Lung (tissue), 12 donors: ENCODE measurements around the gene UBN1. TPM values are rescaled to one million over a fixed set of nuclear protein-coding genes. Genes with fewer than 3 reads are reported as not detected.

Source experiments
- ATAC-seq: fragments of 200-7000 bp; cut with Tn5 transposase; one replicate; pipeline ENCODE4 v1.9.1; 2020; ENCODE audit warnings: moderate number of reproducible peaks; ENCODE audit not compliant: insufficient read depth, low FRiP score
- DNase-seq, 3 donors: peaks; one replicate each; pipeline ENCODE4 v3.0.0-alpha.2; 2013 to 2017
- H3K27ac ChIP-seq, 2 donors: one replicate each; pipeline ENCODE4 v1.5.1; 2013; ENCODE audit warnings: mild to moderate bottlenecking in 2 of 2, moderate library complexity in 2 of 2, control low read depth in 1 of 2, inconsistent platforms in 1 of 2, low read depth in 1 of 2, low read length in 1 of 2
- H3K27me3 ChIP-seq, 3 donors: one replicate each; pipeline ENCODE4 v1.5.1; 2013; ENCODE audit warnings: low read length in 2 of 3; ENCODE audit not compliant: control insufficient read depth in 3 of 3, insufficient read depth in 3 of 3
- H3K36me3 ChIP-seq, 4 donors: one replicate each; pipeline ENCODE4 v1.5.1; 2013; ENCODE audit warnings: low read length in 4 of 4, mild to moderate bottlenecking in 1 of 4, moderate library complexity in 1 of 4; ENCODE audit not compliant: control insufficient read depth in 4 of 4, insufficient read depth in 4 of 4
- H3K4me1 ChIP-seq, 5 donors: one replicate each; pipeline ENCODE4 v1.5.1; 2013; ENCODE audit warnings: low read length in 5 of 5, mild to moderate bottlenecking in 2 of 5, moderate library complexity in 1 of 5; ENCODE audit not compliant: control insufficient read depth in 5 of 5, insufficient read depth in 5 of 5
- H3K4me3 ChIP-seq: one replicate; pipeline ENCODE4 v1.5.1; 2013; ENCODE audit warnings: mild to moderate bottlenecking, control low read depth, moderate library complexity
- H3K9ac ChIP-seq, 2 donors: one replicate each; pipeline ENCODE4 v1.5.1; 2013; ENCODE audit warnings: low read length in 2 of 2, control low read depth in 1 of 2; ENCODE audit not compliant: insufficient read depth in 1 of 2
- H3K9me3 ChIP-seq, 4 donors: one replicate each; pipeline ENCODE4 v1.5.1; 2013; ENCODE audit warnings: low read length in 3 of 4, mild to moderate bottlenecking in 1 of 4, moderate library complexity in 1 of 4; ENCODE audit not compliant: control insufficient read depth in 4 of 4, insufficient read depth in 3 of 4
- CTCF ChIP-seq: IDR thresholded peaks from 2 replicates; pipeline ENCODE4 v1.5.1; 2012; ENCODE audit warnings: mild to moderate bottlenecking; ENCODE audit errors: control extremely low read depth, extremely low read depth
- WGBS, 2 donors: extraction: QIAGEN DNeasy Blood & Tissue Kit; methylation state at CpG; one replicate each; pipeline ENCODE4 v1.1.7; 2013; 5-methylcytosine and 5-hydroxymethylcytosine counted together
- polyA plus RNA-seq, 2 donors: library from polyadenylated mRNA; stranded (reverse); fragments of 200-250 nt; gene quantifications; one replicate each; pipeline ENCODE4 v1.2.1, GENCODE V29; 2013
- total RNA-seq, 2 donors: library from RNA; depleted of rRNA in 1 of 2; stranded (reverse); fragments of >200 nt in 1 of 2; gene quantifications; one replicate each; pipeline ENCODE4 v1.2.1, GENCODE V29; 2014 to 2021
- donor health status: control.
- donor health status: control.
- donor health status: Bipolar disorder and iron deficiency.
- donor health status: healthy.
- donor health status: DM: yes; HTN: yes; CAD: no.

Gene UBN1
- total and polyA plus RNA-seq, 4 donors = 13.3 to 37.8 (median 19.9) TPM

DNA sequence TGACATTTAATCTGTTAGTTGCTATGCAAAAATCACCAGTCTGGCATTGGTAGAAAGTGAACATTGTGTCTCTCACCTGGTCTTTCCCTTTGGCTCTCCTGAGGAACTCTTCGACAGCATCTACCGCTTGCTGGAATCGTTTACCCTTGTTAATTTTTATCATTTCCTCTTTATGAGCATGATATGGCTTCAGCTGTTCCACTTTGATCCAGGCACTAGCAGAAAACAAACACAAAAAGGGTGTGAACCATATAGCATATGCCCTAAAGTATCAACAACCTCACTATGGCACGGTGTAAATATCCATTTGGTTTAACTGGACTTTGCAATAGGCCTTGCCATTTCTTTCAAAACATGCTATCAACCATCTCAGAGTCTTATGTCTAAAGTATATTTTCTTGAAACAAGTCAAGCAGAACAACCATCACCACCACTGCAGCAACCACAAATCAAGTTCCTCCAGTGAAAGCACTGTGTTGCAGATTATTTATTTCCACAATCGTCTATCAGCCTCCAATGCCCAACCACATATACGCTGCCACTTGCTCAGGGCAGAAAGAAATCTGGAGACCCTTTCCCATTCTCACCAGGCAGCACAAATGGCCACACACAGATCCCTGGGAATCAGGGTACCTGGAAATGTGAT is 14.5 kb upstream of the UBN1 start:
- Histone ChIP-seq H3K4me1 (peaks cover 0 to 5% (median 0%) of the 10 kb centered on the region in 5 donors), H3K36me3 (peaks cover 15 to 62% (median 28%) of the 10 kb centered on the region in 4 donors)

GRCh38 chr16:4833584-4833983 is 13.7 kb upstream of the UBN1 start:
- H3K27me3 ChIP-seq = no peaks in the 10 kb centered on the region
- no peak for DNase-seq
- WGBS, 2 donors = 100% methylated on average over 1 of the region's 1 CpG
- TF ChIP-seq CTCF = no peak
- peaks cover 16 to 58% (median 28%) of the 10 kb centered on the region in 4 donors for H3K36me3 ChIP-seq
- H3K9me3 ChIP-seq = no peaks in the 10 kb centered on the region
- no peak overlapping the region for H3K27ac ChIP-seq
- H3K4me1 ChIP-seq = peaks cover 0 to 5% (median 0%) of the 10 kb centered on the region in 5 donors
- H3K4me3 ChIP-seq = no peak overlapping the region
- H3K9ac ChIP-seq = no peak overlapping the region
- no peak for ATAC-seq

More for the DNA sequence above, 14.5 kb upstream of the UBN1 start:
- Histone ChIP-seq H3K9me3 (no peaks in the 10 kb centered on the region), H3K27me3 (no peaks in the 10 kb centered on the region), H3K4me3 (no peak overlapping the region), H3K9ac (no peak overlapping the region), H3K27ac (no peak overlapping the region)
- no peak for TF ChIP-seq CTCF
- DNase-seq (no peak), ATAC-seq (no peak)
- 88% methylated on average over 6 of the region's 6 CpGs for WGBS, 2 donors

DNA sequence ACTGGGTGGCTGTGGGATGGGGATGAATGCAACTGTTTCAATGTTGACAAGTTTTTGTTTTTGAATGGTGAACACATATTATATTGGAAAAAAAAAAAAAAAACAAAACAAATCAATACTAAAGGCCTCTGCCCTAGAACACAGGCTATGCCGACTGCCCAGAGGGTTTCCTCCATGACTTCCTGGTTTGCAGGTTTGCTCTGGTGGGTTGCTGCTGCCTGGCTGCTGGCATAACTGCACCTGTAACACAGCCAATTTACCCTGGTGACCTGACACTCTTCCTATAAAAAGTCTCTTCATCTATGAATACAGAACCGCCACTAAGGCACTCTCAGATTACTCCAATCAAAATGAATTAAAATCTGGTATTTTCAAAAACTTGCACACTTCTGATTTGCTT is 10.6 kb upstream of the UBN1 start:
- Histone ChIP-seq H3K36me3 (peaks cover 19 to 54% (median 35%) of the 10 kb centered on the region in 4 donors), H3K4me3 (no peak overlapping the region), H3K27ac (no peak overlapping the region), H3K9me3 (no peaks in the 10 kb centered on the region), H3K9ac (no peak overlapping the region), H3K27me3 (no peaks in the 10 kb centered on the region), H3K4me1 (peaks cover 0 to 5% (median 0%) of the 10 kb centered on the region in 5 donors)
- no peak for TF ChIP-seq CTCF
- no peak for DNase-seq
- ATAC-seq = no peak
- WGBS, 2 donors = 98 to 100% methylated on average over 2 of the region's 2 CpGs
